ENCODE data around the gene MIB2. TPM values are rescaled to one million over a fixed set of nuclear protein-coding genes. Genes with fewer than 3 reads are reported as not detected.

MIB2 gene
- total RNA-seq, 1 donor from 2014 or later = 7.5 TPM

GRCh38 chr1:1605724-1606123 is 9.6 kb upstream of the MIB2 start:
- H3K27ac Mint-ChIP-seq = no peak overlapping the region
- Histone ChIP-seq H3K4me2 (no peak overlapping the region), H2AFZ (replicated peaks) (no peak overlapping the region), H3K27ac (no peak overlapping the region), H4K20me1 (ENCODE audit: low read depth) (peaks cover 7% of the 10 kb centered on the region), H3K27me3 (peaks cover 33% of the 10 kb centered on the region), H3K79me2 (ENCODE audit: low read depth) (no peaks in the 10 kb centered on the region), H3K36me3 (no peaks in the 10 kb centered on the region), H3K4me1 (peaks cover under 1% of the 10 kb centered on the region), H3K9me3 (ENCODE audit: low read depth) (no peaks in the 10 kb centered on the region), H3F3A (ENCODE audit: low read depth) (peaks cover 7% of the 10 kb centered on the region), H3K4me3 (no peak overlapping the region), H3K9ac (no peak overlapping the region)
- no peak overlapping the region for H3K4me3 Mint-ChIP-seq
- H3K27me3 Mint-ChIP-seq (ENCODE audit: insufficient read depth, low read depth) = peaks cover 8% of the 10 kb centered on the region
- no peak for TF ChIP-seq CTCF (IDR thresholded peaks at IDR 0.05)
- TF ChIP-seq EZH2phosphoT487 (IDR thresholded peaks at IDR 0.05) = no peak
- TF ChIP-seq EZH2 (IDR thresholded peaks at IDR 0.05) = no peak
- no peaks in the 10 kb centered on the region for H3K9me3 Mint-ChIP-seq
- no peaks in the 10 kb centered on the region for H3K4me1 Mint-ChIP-seq
- DNase-seq (ENCODE audit: low spot score) = no peak
- no peaks in the 10 kb centered on the region for H3K36me3 Mint-ChIP-seq

GRCh38 chr1:1606232-1606631 is 9.1 kb upstream of the MIB2 start:
- Histone ChIP-seq H3K9me3 (ENCODE audit: low read depth) (no peaks in the 10 kb centered on the region), H3K79me2 (ENCODE audit: low read depth) (no peaks in the 10 kb centered on the region), H3K4me2 (no peak overlapping the region), H4K20me1 (ENCODE audit: low read depth) (peaks cover 3% of the 10 kb centered on the region), H3K4me1 (no peaks in the 10 kb centered on the region), H3K27me3 (peaks cover 28% of the 10 kb centered on the region), H3K4me3 (no peak overlapping the region), H3K9ac (no peak overlapping the region), H3K27ac (no peak overlapping the region), H3F3A (ENCODE audit: low read depth) (peaks cover 5% of the 10 kb centered on the region), H3K36me3 (no peaks in the 10 kb centered on the region), H2AFZ (replicated peaks) (no peak overlapping the region)
- TF ChIP-seq EZH2 (IDR thresholded peaks at IDR 0.05) (no peak), CTCF (IDR thresholded peaks at IDR 0.05) (no peak), EZH2phosphoT487 (IDR thresholded peaks at IDR 0.05) (no peak)
- no peak overlapping the region for H3K4me3 Mint-ChIP-seq
- H3K4me1 Mint-ChIP-seq = no peaks in the 10 kb centered on the region
- DNase-seq (ENCODE audit: low spot score) = no peak
- no peak overlapping the region for H3K27ac Mint-ChIP-seq
- peaks cover 8% of the 10 kb centered on the region for H3K27me3 Mint-ChIP-seq (ENCODE audit: insufficient read depth, low read depth)
- no peaks in the 10 kb centered on the region for H3K9me3 Mint-ChIP-seq
- no peaks in the 10 kb centered on the region for H3K36me3 Mint-ChIP-seq

GRCh38 chr1:1609822-1610485 is 5.3 kb upstream of the MIB2 start:
- H3K36me3 ChIP-seq = no peaks in the 10 kb centered on the region
- H3F3A ChIP-seq (ENCODE audit: low read depth) = peaks cover 11% of the 10 kb centered on the region
- DNase-seq (ENCODE audit: low spot score) = no peak
- H3K9ac ChIP-seq = no peak overlapping the region
- no peak overlapping the region for H3K27ac ChIP-seq
- peaks cover 2% of the 10 kb centered on the region for H3K27me3 Mint-ChIP-seq (ENCODE audit: insufficient read depth, low read depth)
- no peak overlapping the region for H3K4me3 ChIP-seq
- peaks cover 6% of the 10 kb centered on the region for H3K4me1 ChIP-seq
- peaks cover 18% of the 10 kb centered on the region for H3K79me2 ChIP-seq (ENCODE audit: low read depth)
- H4K20me1 ChIP-seq (ENCODE audit: low read depth) = peaks cover 18% of the 10 kb centered on the region
- peaks cover 19% of the 10 kb centered on the region for H3K4me1 Mint-ChIP-seq
- H3K9me3 Mint-ChIP-seq = no peaks in the 10 kb centered on the region
- peaks cover 6% of the 10 kb centered on the region for H3K36me3 Mint-ChIP-seq
- no peak overlapping the region for H2AFZ ChIP-seq (replicated peaks)
- no peak overlapping the region for H3K27ac Mint-ChIP-seq
- H3K4me3 Mint-ChIP-seq = no peak overlapping the region
- H3K27me3 ChIP-seq = no peaks in the 10 kb centered on the region
- no peaks in the 10 kb centered on the region for H3K9me3 ChIP-seq (ENCODE audit: low read depth)
- no peak overlapping the region for H3K4me2 ChIP-seq
- no peak for TF ChIP-seq EZH2phosphoT487 (IDR thresholded peaks at IDR 0.05)
- TF ChIP-seq CTCF (IDR thresholded peaks at IDR 0.05) = no peak
- no peak for TF ChIP-seq EZH2 (IDR thresholded peaks at IDR 0.05)

Data from neural progenitor cell (in vitro differentiated cells).